ENCODE data around the gene SPATA46.

The SPATA46 gene

GRCh38 chr1:162370721-162371120 is 5.9 kb downstream of the SPATA46 start:
- Histone ChIP-seq H3K36me3 (ENCODE audit: control insufficient read depth, low read depth, low read length) (no peaks in the 10 kb centered on the region), H3K27me3 (ENCODE audit: control insufficient read depth, insufficient read depth, low read length) (no peaks in the 10 kb centered on the region), H3K27ac (ENCODE audit: low read length) (no peak overlapping the region), H3K4me1 (ENCODE audit: control insufficient read depth, low read depth, low read length) (no peaks in the 10 kb centered on the region), H3K9ac (ENCODE audit: low read length) (no peak overlapping the region), H3K9me3 (ENCODE audit: control insufficient read depth, low read depth, low read length) (no peaks in the 10 kb centered on the region), H3K4me3 (ENCODE audit: low read length) (no peak overlapping the region)

- H3K4me3 ChIP-seq (ENCODE audit: low read length) = no peak overlapping the region
- H3K27ac ChIP-seq (ENCODE audit: low read length) = no peak overlapping the region
- H3K27me3 ChIP-seq (ENCODE audit: control insufficient read depth, insufficient read depth, low read length) = no peaks in the 10 kb centered on the region
- no peak overlapping the region for H3K9ac ChIP-seq (ENCODE audit: low read length)
- no peaks in the 10 kb centered on the region for H3K4me1 ChIP-seq (ENCODE audit: control insufficient read depth, low read depth, low read length)
- H3K9me3 ChIP-seq (ENCODE audit: control insufficient read depth, low read depth, low read length) = no peaks in the 10 kb centered on the region
- H3K36me3 ChIP-seq (ENCODE audit: control insufficient read depth, low read depth, low read length) = no peaks in the 10 kb centered on the region
Measured at GRCh38 chr1:162370161-162370560, 6.5 kb downstream of the SPATA46 start.

GRCh38 chr1:162369571-162369970 is 7.1 kb downstream of the SPATA46 start:
- no peaks in the 10 kb centered on the region for H3K27me3 ChIP-seq (ENCODE audit: control insufficient read depth, insufficient read depth, low read length)
- H3K9ac ChIP-seq (ENCODE audit: low read length) = no peak overlapping the region
- no peaks in the 10 kb centered on the region for H3K4me1 ChIP-seq (ENCODE audit: control insufficient read depth, low read depth, low read length)
- no peaks in the 10 kb centered on the region for H3K36me3 ChIP-seq (ENCODE audit: control insufficient read depth, low read depth, low read length)
- no peaks in the 10 kb centered on the region for H3K9me3 ChIP-seq (ENCODE audit: control insufficient read depth, low read depth, low read length)
- no peak overlapping the region for H3K27ac ChIP-seq (ENCODE audit: low read length)
- H3K4me3 ChIP-seq (ENCODE audit: low read length) = no peak overlapping the region

GRCh38 chr1:162368451-162368850 is 8.2 kb downstream of the SPATA46 start:
- Histone ChIP-seq H3K9me3 (ENCODE audit: control insufficient read depth, low read depth, low read length) (no peaks in the 10 kb centered on the region), H3K27me3 (ENCODE audit: control insufficient read depth, insufficient read depth, low read length) (no peaks in the 10 kb centered on the region), H3K27ac (ENCODE audit: low read length) (no peak overlapping the region), H3K4me1 (ENCODE audit: control insufficient read depth, low read depth, low read length) (no peaks in the 10 kb centered on the region), H3K4me3 (ENCODE audit: low read length) (no peak overlapping the region), H3K9ac (ENCODE audit: low read length) (no peak overlapping the region), H3K36me3 (ENCODE audit: control insufficient read depth, low read depth, low read length) (no peaks in the 10 kb centered on the region)

- H3K27me3 ChIP-seq (ENCODE audit: control insufficient read depth, insufficient read depth, low read length) = no peaks in the 10 kb centered on the region
- no peak overlapping the region for H3K27ac ChIP-seq (ENCODE audit: low read length)
Measured at GRCh38 chr1:162367772-162368171, 8.9 kb downstream of the SPATA46 start.

GRCh38 chr1:162367073-162367472 is 9.6 kb downstream of the SPATA46 start:
- no peaks in the 10 kb centered on the region for H3K27me3 ChIP-seq (ENCODE audit: control insufficient read depth, insufficient read depth, low read length)
- no peak overlapping the region for H3K4me3 ChIP-seq (ENCODE audit: low read length)
- no peaks in the 10 kb centered on the region for H3K36me3 ChIP-seq (ENCODE audit: control insufficient read depth, low read depth, low read length)
- no peaks in the 10 kb centered on the region for H3K4me1 ChIP-seq (ENCODE audit: control insufficient read depth, low read depth, low read length)
- H3K9ac ChIP-seq (ENCODE audit: low read length) = no peak overlapping the region
- no peak overlapping the region for H3K27ac ChIP-seq (ENCODE audit: low read length)
- no peaks in the 10 kb centered on the region for H3K9me3 ChIP-seq (ENCODE audit: control insufficient read depth, low read depth, low read length)

More at GRCh38 chr1:162367772-162368171, 8.9 kb downstream of the SPATA46 start:
- Histone ChIP-seq H3K9me3 (ENCODE audit: control insufficient read depth, low read depth, low read length) (no peaks in the 10 kb centered on the region), H3K36me3 (ENCODE audit: control insufficient read depth, low read depth, low read length) (no peaks in the 10 kb centered on the region), H3K4me3 (ENCODE audit: low read length) (no peak overlapping the region), H3K9ac (ENCODE audit: low read length) (no peak overlapping the region), H3K4me1 (ENCODE audit: control insufficient read depth, low read depth, low read length) (no peaks in the 10 kb centered on the region)

- Histone ChIP-seq H3K9me3 (ENCODE audit: control insufficient read depth, low read depth, low read length) (no peaks in the 10 kb centered on the region), H3K4me3 (ENCODE audit: low read length) (no peak overlapping the region), H3K27me3 (ENCODE audit: control insufficient read depth, insufficient read depth, low read length) (no peaks in the 10 kb centered on the region), H3K36me3 (ENCODE audit: control insufficient read depth, low read depth, low read length) (no peaks in the 10 kb centered on the region), H3K27ac (ENCODE audit: low read length) (no peak overlapping the region), H3K4me1 (ENCODE audit: control insufficient read depth, low read depth, low read length) (no peaks in the 10 kb centered on the region), H3K9ac (ENCODE audit: low read length) (no peak overlapping the region)
Measured at GRCh38 chr1:162366671-162367070, 10.0 kb downstream of the SPATA46 start.

GRCh38 chr1:162366149-162366548 is 10.5 kb downstream of the SPATA46 start:
- Histone ChIP-seq H3K27ac (ENCODE audit: low read length) (no peak overlapping the region), H3K27me3 (ENCODE audit: control insufficient read depth, insufficient read depth, low read length) (no peaks in the 10 kb centered on the region), H3K4me1 (ENCODE audit: control insufficient read depth, low read depth, low read length) (no peaks in the 10 kb centered on the region), H3K4me3 (ENCODE audit: low read length) (no peak overlapping the region), H3K9ac (ENCODE audit: low read length) (no peak overlapping the region), H3K9me3 (ENCODE audit: control insufficient read depth, low read depth, low read length) (no peaks in the 10 kb centered on the region), H3K36me3 (ENCODE audit: control insufficient read depth, low read depth, low read length) (no peaks in the 10 kb centered on the region)

GRCh38 chr1:162365284-162366020 is 11.2 kb downstream of the SPATA46 start:
- no peak overlapping the region for H3K27ac ChIP-seq (ENCODE audit: low read length)
- H3K27me3 ChIP-seq (ENCODE audit: control insufficient read depth, insufficient read depth, low read length) = no peaks in the 10 kb centered on the region
- H3K9me3 ChIP-seq (ENCODE audit: control insufficient read depth, low read depth, low read length) = no peaks in the 10 kb centered on the region
- H3K36me3 ChIP-seq (ENCODE audit: control insufficient read depth, low read depth, low read length) = no peaks in the 10 kb centered on the region
- H3K4me3 ChIP-seq (ENCODE audit: low read length) = no peak overlapping the region
- no peak overlapping the region for H3K9ac ChIP-seq (ENCODE audit: low read length)
- H3K4me1 ChIP-seq (ENCODE audit: control insufficient read depth, low read depth, low read length) = no peaks in the 10 kb centered on the region

GRCh38 chr1:162364498-162364897 is 12.2 kb downstream of the SPATA46 start:
- H3K36me3 ChIP-seq (ENCODE audit: control insufficient read depth, low read depth, low read length) = no peaks in the 10 kb centered on the region
- H3K27me3 ChIP-seq (ENCODE audit: control insufficient read depth, insufficient read depth, low read length) = no peaks in the 10 kb centered on the region
- no peak overlapping the region for H3K9ac ChIP-seq (ENCODE audit: low read length)
- no peak overlapping the region for H3K4me3 ChIP-seq (ENCODE audit: low read length)
- no peaks in the 10 kb centered on the region for H3K4me1 ChIP-seq (ENCODE audit: control insufficient read depth, low read depth, low read length)
- H3K9me3 ChIP-seq (ENCODE audit: control insufficient read depth, low read depth, low read length) = no peaks in the 10 kb centered on the region
- no peak overlapping the region for H3K27ac ChIP-seq (ENCODE audit: low read length)

GRCh38 chr1:162363823-162364222 is 12.8 kb downstream of the SPATA46 start:
- Histone ChIP-seq H3K9ac (ENCODE audit: low read length) (no peak overlapping the region), H3K27me3 (ENCODE audit: control insufficient read depth, insufficient read depth, low read length) (no peaks in the 10 kb centered on the region), H3K9me3 (ENCODE audit: control insufficient read depth, low read depth, low read length) (no peaks in the 10 kb centered on the region), H3K27ac (ENCODE audit: low read length) (no peak overlapping the region), H3K36me3 (ENCODE audit: control insufficient read depth, low read depth, low read length) (no peaks in the 10 kb centered on the region), H3K4me3 (ENCODE audit: low read length) (no peak overlapping the region), H3K4me1 (ENCODE audit: control insufficient read depth, low read depth, low read length) (no peaks in the 10 kb centered on the region)

GRCh38 chr1:162361349-162361748 is 15.3 kb downstream of the SPATA46 start:
- H3K9me3 ChIP-seq (ENCODE audit: control insufficient read depth, low read depth, low read length) = no peaks in the 10 kb centered on the region

More at GRCh38 chr1:162361349-162361748, 15.3 kb downstream of the SPATA46 start:
- Histone ChIP-seq H3K36me3 (ENCODE audit: control insufficient read depth, low read depth, low read length) (no peaks in the 10 kb centered on the region), H3K4me1 (ENCODE audit: control insufficient read depth, low read depth, low read length) (no peaks in the 10 kb centered on the region), H3K9ac (ENCODE audit: low read length) (no peak overlapping the region), H3K27ac (ENCODE audit: low read length) (no peak overlapping the region), H3K4me3 (ENCODE audit: low read length) (no peak overlapping the region), H3K27me3 (ENCODE audit: control insufficient read depth, insufficient read depth, low read length) (no peaks in the 10 kb centered on the region)

Measured in iPS-18a (cell line).